Bladder microvascular endothelial cell (primary cell): ENCODE measurements around the gene KATNA1. TPM values are rescaled to one million over a fixed set of nuclear protein-coding genes. Genes with fewer than 3 reads are reported as not detected.

Experiments
- total RNA-seq: library from RNA; depleted of rRNA; stranded (reverse); fragments of >200 nt; gene quantifications from 2 replicates; pipeline ENCODE4 v1.2.3, GENCODE V29; 2014

The KATNA1 gene
- total RNA-seq: 20.4 and 23.9 TPM in 2 replicates

GRCh38 chr6:149648148-149649145, at the start of gene KATNA1:
Gene KATNA1, minus strand, starts transcription at chr6:149648714. Its CDS starts 10,167 bp downstream, at chr6:149638547.

GRCh38 chr6:149565527-149566409, 82.7 kb downstream of the KATNA1 start, which contains the start of gene GINM1:
Gene GINM1, plus strand, starts transcription at chr6:149566375. Its CDS starts 40 bp downstream, at chr6:149566415.

GRCh38 chr6:149545754-149546471, 102.6 kb downstream of the KATNA1 start, which contains the start of gene PPIL4:
Gene PPIL4, minus strand, starts transcription at chr6:149546043. Its CDS starts 38 bp downstream, at chr6:149546005.

Other genes with a start within 250 kb of the KATNA1 start
- gene SUMO4, start 248.5 kb downstream of the KATNA1 start, total RNA-seq: 0.65 and 4.3 TPM in 2 replicates
- 0.16 TPM in 1 of 2 replicates, not detected in the other for gene ZC3H12D, start 163.7 kb downstream of the KATNA1 start, total RNA-seq
- 16.2 and 31.0 TPM in 2 replicates for gene PPIL4, start 102.7 kb downstream of the KATNA1 start, total RNA-seq
- gene GINM1, start 82.3 kb downstream of the KATNA1 start, total RNA-seq: 29.8 and 48.5 TPM in 2 replicates
- gene LATS1, start 69.4 kb upstream of the KATNA1 start, total RNA-seq: 5.2 and 12.9 TPM in 2 replicates
- 17.0 and 26.1 TPM in 2 replicates for gene NUP43, start 97.8 kb upstream of the KATNA1 start, total RNA-seq
- gene PCMT1, start 101.0 kb upstream of the KATNA1 start, total RNA-seq: 102 and 115 TPM in 2 replicates
- 12.0 and 24.0 TPM in 2 replicates for gene LRP11, start 215.6 kb upstream of the KATNA1 start, total RNA-seq
- gene RAET1E, start 249.4 kb upstream of the KATNA1 start, total RNA-seq: 0.16 TPM in 1 of 2 replicates, not detected in the other